RWPE1 (cell line): ENCODE data around the gene CHCHD3.

Source experiments
- CTCF ChIA-PET: fragments of 350-600 bp; sonication (Branson Sonifier 250); formaldehyde crosslinking; extraction: SDS; loops from one replicate; lab custom pipeline; 2021; lab: Yijun Ruan, JAX
- POLR2A ChIA-PET: fragments of 400-600 bp; formaldehyde crosslinking; extraction: SDS; loops from one replicate; lab custom pipeline; 2020; ENCODE audit warnings: antibody characterized with exemption; ENCODE audit not compliant: low non-redundant PET; lab: Yijun Ruan, JAX
- DNase-seq: peaks from one replicate; pipeline ENCODE4 v3.0.0; 2012; ENCODE audit warnings: low spot score
- H3K27ac ChIP-seq: fragments of 450-650 bp; 2 replicates; pipeline ENCODE4 v1.5.1; 2017
- TF ChIP-seq, protein P1 (sequence below): fragments of 450-650 bp; conservative IDR thresholded peaks from 2 replicates; pipeline ENCODE4 v1.5.1; 2017; ENCODE audit warnings: low read depth, mild to moderate bottlenecking

Gene CHCHD3

GRCh38 chr7:132876576-132876975, 205.3 kb downstream of the CHCHD3 start:
- DNase-seq: no peak
- CTCF ChIA-PET: no interaction called here
- POLR2A ChIA-PET: no interaction called here
- no peak overlapping the region for H3K27ac ChIP-seq
- TF ChIP-seq, protein P1, sequence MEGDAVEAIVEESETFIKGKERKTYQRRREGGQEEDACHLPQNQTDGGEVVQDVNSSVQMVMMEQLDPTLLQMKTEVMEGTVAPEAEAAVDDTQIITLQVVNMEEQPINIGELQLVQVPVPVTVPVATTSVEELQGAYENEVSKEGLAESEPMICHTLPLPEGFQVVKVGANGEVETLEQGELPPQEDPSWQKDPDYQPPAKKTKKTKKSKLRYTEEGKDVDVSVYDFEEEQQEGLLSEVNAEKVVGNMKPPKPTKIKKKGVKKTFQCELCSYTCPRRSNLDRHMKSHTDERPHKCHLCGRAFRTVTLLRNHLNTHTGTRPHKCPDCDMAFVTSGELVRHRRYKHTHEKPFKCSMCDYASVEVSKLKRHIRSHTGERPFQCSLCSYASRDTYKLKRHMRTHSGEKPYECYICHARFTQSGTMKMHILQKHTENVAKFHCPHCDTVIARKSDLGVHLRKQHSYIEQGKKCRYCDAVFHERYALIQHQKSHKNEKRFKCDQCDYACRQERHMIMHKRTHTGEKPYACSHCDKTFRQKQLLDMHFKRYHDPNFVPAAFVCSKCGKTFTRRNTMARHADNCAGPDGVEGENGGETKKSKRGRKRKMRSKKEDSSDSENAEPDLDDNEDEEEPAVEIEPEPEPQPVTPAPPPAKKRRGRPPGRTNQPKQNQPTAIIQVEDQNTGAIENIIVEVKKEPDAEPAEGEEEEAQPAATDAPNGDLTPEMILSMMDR: no peak

GRCh38 chr7:132872034-132872433, 209.9 kb downstream of the CHCHD3 start:
- H3K27ac ChIP-seq: no peak overlapping the region
- no peak for DNase-seq
- TF ChIP-seq, protein P1: no peak
- ChIA-PET CTCF (no interaction called here), POLR2A (no interaction called here)

DNA sequence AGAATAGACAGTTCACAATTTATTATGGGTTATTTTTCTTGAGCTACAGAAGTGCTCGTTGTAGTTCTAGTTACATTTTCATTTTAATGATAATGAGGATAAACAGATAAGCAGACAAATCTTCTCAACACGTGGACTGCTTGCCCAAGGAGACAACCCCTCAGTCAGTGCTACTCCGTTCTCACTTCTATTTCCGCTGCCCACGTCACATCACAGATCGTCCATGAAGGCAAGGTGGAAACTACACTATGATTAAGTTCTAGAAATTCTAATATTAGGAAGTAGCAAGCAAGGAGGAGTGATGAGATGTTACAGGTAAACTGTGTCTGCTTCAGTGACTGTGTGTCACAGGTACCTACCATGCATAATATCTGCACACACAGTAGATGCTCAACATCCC, 210.5 kb downstream of the CHCHD3 start:
- ChIA-PET CTCF (no interaction called here), POLR2A (no interaction called here)
- TF ChIP-seq, protein P1: no peak
- no peak overlapping the region for H3K27ac ChIP-seq
- no peak for DNase-seq

DNA sequence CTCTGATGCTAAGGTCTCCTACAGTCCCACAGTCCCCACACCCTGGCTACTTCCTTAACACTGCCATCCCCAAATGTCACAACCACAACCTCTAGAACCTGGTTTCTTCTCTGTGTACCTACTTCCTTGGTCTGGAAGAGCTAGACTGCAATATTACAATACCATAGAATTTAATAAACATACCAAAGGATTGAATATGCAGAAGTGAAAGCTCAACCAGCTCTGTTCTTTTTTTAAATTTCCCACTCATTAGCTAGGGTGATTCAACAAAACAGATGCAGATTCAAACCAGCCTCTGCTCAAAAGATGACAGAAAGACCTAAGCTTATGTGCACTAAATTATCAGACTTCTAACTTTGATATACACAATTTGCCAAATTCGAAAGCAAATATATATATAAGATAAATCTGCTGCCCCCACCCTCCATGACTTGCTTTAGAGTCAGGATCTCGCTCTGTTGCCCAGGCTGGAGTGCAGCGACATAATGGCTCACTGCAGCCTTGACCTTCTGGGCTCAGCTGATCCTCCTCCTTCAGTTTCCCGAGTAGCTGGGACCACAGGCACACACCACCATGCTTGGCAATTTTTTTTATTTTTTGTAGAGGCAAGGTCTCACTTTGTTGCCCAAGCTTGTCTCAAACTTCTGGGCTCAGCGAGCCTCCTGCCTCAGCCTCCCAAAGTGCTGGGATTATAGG, 212.6 kb downstream of the CHCHD3 start:
- CTCF ChIA-PET: interaction anchor here (0.5 to 0.6 kb wide), 3 partner anchors 29 to 1694 kb away, joined by 3 to 4 read pairs (median 3); no protein-coding TSS in a partner anchor
- H3K27ac ChIP-seq: no peak overlapping the region
- TF ChIP-seq, protein P1: no peak
- no peak for DNase-seq
- POLR2A ChIA-PET: no interaction called here

- TF ChIP-seq, protein P1: no peak
- H3K27ac ChIP-seq: no peak overlapping the region
- ChIA-PET POLR2A (no interaction called here), CTCF (no interaction called here)
- no peak for DNase-seq
Observed at GRCh38 chr7:132866551-132866950, 215.3 kb downstream of the CHCHD3 start.

GRCh38 chr7:132866144-132866531, 215.8 kb downstream of the CHCHD3 start:
- no peak for DNase-seq
- CTCF ChIA-PET: no interaction called here
- TF ChIP-seq, protein P1: no peak
- H3K27ac ChIP-seq: no peak overlapping the region
- POLR2A ChIA-PET: no interaction called here
